KOPT-K1 (cell line): ENCODE results near the gene RAB4A.
A peak's percentile ranks its signal among the peaks of the same experiment; 100 is the strongest.

Source experiments
- H3K27ac ChIP-seq: fragments of 200-600 bp; sonication (generic); 2 replicates; pipeline ENCODE4 v1.5.1; 2016; ENCODE audit warnings: antibody characterized with exemption, mild to moderate bottlenecking, low read depth, low read length; ENCODE audit not compliant: poor library complexity, severe bottlenecking
- H3K36me3 ChIP-seq: fragments of 200-600 bp; sonication (generic); 2 replicates; pipeline ENCODE4 v1.5.1; 2017; ENCODE audit warnings: antibody characterized with exemption, mild to moderate bottlenecking, low read length, moderate library complexity; ENCODE audit not compliant: insufficient read depth
- H3K9me3 ChIP-seq: fragments of 200-600 bp; sonication (generic); 2 replicates; pipeline ENCODE4 v1.5.1; 2017; ENCODE audit warnings: antibody characterized with exemption, low read length, mild to moderate bottlenecking; ENCODE audit not compliant: insufficient read depth, poor library complexity, severe bottlenecking

Gene RAB4A

DNA sequence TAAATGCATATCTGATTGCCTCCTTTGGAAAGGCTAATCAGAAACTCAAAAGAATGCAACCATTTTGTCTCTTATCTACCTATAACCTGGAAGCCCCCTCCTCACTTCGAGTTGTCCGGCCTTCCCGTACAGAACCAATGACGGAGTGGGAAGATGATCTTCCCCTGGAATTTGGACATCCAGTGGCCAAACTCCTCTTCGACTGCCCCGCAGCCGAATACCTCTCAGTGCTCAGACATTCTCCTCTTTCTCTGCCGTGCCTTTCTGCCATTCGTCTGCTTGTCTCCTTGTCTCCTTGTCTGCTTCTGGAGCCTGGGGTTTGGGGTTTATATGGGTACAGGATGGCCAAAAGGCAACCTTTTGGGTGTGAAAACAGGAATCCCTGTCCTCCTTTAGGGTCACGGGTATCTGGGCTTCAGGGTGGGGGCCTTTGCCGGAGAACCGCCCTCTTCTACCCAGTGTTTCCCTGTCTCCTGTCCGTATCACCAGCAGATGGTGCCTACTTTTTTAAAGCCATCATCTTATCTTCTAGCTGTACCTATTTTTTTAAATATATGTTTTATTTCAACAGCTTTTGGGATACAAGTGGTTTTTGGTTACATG lies 35.9 kb upstream of the RAB4A start:
- Histone ChIP-seq H3K36me3 (no peaks in the 10 kb centered on the region), H3K27ac (no peak overlapping the region)

DNA sequence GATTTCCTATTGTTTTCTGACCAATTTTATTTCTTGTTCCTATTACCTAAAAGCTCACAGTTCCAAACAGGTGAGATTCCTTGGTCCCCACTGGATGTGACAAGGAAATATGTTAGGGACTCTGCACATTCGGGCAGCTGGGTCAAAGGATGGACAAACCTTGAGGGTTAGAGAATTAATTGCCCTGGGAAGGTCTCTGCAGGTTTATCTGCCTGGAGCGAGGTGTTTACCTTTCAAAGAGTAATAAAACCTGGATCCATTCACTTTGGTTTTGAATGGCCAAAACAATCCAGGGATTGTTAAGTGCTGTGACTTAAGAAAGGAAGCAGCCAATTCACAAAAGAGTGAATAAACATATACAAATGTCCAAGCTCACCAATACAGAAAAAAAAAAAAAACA lies 33.6 kb upstream of the RAB4A start:
- no peaks in the 10 kb centered on the region for H3K36me3 ChIP-seq
- H3K27ac ChIP-seq: no peak overlapping the region
- H3K9me3 ChIP-seq: no peaks in the 10 kb centered on the region

More for the DNA sequence above, 35.9 kb upstream of the RAB4A start:
- H3K9me3 ChIP-seq: no peaks in the 10 kb centered on the region

DNA sequence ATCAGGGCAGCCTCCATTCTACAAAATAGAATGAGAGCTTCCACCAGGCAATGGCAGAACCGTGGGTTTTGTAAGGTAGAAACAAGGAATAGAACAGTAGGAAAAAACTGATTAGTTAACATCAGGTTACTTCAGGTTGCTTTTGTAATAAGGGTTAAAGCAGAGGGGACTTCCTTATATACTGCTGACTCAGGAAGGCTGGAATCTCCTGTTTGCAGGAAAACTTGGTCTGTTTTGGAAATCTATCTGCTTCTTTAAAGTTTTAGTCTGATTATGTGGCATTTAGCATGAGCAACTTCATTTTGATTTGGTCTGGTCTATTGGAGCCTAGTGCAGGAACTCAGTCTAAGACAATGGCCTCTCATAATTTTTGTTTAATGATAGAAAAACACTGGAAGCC lies 32.7 kb upstream of the RAB4A start:
- no peaks in the 10 kb centered on the region for H3K36me3 ChIP-seq
- H3K9me3 ChIP-seq: peaks cover 2% of the 10 kb centered on the region
- H3K27ac ChIP-seq: no peak overlapping the region

DNA sequence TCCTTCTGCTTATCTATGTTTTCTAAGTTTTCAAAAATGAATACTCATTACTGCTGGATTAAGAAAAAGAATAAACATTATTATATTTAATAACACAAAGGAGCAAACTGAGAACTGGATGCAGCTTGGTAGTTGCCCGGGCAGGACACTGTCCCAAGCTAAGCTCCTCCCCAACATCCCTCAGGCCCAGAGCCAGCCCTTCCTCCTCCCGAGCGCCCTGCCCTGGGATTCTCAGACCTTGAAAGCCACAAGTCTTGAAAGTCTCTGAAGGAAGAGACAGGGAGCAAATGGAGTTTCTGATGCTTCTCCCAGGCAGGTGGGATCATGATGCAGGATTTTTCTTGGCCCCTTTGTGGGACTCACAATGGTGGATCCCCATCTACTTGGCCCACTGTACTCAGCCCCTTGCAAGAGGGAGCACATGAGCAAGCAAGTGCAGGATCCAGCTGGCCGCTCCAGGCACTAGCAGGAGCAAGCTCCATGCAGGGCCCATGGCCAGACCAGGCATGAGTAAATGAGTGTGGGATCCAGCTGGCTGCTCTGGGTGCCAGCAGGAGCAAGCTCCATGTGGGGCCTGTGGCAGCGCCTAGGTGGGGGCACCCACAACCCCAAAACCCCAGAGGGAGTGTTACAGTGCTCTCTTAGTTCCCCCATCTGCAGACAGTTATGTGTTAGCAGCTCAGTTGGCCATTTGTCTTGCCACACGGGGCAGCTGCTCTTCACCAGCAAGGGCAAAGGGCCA lies 32.1 kb upstream of the RAB4A start:
- Histone ChIP-seq H3K27ac (no peak overlapping the region), H3K36me3 (no peaks in the 10 kb centered on the region), H3K9me3 (peaks cover 8% of the 10 kb centered on the region)

DNA sequence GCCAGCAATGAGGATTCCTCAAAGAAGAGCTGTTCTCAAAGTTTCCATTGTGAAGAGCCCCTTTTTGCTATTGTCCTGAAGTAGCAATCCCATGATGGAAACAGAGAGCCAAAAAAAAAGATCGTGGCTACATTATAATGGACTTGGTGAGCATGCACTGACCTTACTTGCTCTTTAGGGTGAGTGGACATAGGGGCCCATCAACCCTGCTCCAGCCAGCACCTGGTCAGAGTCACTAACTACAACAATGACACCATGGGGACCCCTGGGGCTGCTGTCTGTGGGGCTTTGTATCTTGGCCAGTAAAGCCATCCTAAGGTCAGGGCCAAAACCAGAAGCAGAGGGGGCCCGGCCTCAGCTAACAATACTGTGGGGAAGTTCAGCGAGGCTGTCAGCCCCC lies 30.4 kb upstream of the RAB4A start:
- Histone ChIP-seq H3K27ac (no peak overlapping the region), H3K9me3 (peaks cover 16% of the 10 kb centered on the region), H3K36me3 (no peaks in the 10 kb centered on the region)

DNA sequence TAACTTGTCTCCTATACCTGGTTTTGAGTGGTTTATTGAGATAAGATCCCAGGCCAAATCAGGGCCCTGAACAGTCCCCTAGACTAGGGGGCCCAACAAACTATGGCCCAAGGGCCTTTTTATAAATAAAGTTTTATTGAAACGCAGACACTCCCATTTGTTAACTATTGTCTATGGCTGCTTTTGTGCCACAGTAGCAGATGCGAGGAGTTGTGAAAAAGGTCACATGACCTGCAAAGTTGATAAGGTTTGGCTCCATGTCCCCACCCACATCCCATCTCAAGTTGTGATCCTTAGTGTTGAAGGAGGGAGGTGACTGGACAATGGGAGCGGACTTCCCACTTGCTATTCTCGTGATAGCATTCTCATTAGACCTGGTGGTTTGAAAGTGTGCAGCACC lies 29.5 kb upstream of the RAB4A start:
- Histone ChIP-seq H3K27ac (no peak overlapping the region), H3K9me3 (peaks cover 16% of the 10 kb centered on the region), H3K36me3 (no peaks in the 10 kb centered on the region)

DNA sequence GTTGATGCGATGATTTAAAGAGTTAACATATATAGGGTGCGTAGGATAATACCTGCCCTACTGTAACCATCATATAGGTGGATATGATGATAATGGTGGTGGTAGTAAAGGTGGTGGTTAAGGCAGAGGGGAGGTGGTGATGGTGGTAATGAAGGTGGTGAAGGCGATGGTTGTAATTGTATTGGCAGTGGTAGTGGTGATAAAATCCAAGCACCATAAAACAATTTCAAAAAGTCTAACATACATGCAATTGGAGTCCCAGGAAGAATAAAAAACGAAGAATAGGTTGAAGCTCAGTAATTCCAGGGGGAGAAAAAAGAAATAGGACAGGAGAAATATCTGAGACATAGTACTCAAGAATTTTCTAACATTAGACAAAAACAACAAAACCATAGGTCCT lies 27.3 kb upstream of the RAB4A start:
- H3K27ac ChIP-seq: no peak overlapping the region
- H3K9me3 ChIP-seq: peaks cover 16% of the 10 kb centered on the region
- no peaks in the 10 kb centered on the region for H3K36me3 ChIP-seq

DNA sequence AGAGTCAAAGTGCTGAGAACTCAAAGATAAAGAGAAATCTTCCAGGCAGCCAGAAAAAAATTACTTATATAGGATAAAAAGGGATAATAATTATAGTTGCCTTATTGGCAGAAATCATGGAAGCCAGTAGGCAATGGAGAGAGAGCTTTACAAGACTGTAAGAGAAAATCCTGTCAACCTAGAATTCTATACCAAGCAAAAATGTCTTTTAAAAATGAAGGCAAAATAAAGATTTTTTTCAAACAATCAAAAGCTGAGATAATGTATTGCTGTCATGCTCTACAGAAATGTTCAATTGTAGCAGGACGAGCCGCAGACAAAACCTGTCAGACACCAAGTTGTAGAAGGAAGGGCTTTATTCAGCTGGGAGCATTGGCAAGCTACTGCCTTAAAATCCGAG lies 26.8 kb upstream of the RAB4A start:
- peaks cover 16% of the 10 kb centered on the region for H3K9me3 ChIP-seq
- no peak overlapping the region for H3K27ac ChIP-seq
- no peaks in the 10 kb centered on the region for H3K36me3 ChIP-seq

DNA sequence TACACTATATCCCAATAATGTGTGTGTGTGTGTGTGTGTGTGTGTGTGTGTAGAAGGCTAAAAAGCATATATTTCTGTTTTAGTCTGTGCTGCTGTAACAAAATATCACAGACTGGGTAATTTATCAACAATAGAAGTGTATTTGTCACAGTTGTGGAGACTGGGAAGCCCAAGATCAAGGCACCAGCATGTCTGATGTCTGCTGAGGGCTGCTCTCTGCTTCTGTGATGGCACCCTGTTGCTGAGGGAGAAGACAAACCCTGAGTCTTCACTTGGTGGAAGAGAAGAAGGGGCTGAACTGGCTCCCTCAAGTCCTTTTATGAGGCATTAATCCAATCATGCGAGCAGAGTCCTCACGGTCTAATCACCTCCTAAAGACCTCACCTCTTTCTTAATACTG lies 23.0 kb upstream of the RAB4A start:
- Histone ChIP-seq H3K9me3 (peaks cover 16% of the 10 kb centered on the region), H3K36me3 (no peaks in the 10 kb centered on the region), H3K27ac (no peak overlapping the region)

DNA sequence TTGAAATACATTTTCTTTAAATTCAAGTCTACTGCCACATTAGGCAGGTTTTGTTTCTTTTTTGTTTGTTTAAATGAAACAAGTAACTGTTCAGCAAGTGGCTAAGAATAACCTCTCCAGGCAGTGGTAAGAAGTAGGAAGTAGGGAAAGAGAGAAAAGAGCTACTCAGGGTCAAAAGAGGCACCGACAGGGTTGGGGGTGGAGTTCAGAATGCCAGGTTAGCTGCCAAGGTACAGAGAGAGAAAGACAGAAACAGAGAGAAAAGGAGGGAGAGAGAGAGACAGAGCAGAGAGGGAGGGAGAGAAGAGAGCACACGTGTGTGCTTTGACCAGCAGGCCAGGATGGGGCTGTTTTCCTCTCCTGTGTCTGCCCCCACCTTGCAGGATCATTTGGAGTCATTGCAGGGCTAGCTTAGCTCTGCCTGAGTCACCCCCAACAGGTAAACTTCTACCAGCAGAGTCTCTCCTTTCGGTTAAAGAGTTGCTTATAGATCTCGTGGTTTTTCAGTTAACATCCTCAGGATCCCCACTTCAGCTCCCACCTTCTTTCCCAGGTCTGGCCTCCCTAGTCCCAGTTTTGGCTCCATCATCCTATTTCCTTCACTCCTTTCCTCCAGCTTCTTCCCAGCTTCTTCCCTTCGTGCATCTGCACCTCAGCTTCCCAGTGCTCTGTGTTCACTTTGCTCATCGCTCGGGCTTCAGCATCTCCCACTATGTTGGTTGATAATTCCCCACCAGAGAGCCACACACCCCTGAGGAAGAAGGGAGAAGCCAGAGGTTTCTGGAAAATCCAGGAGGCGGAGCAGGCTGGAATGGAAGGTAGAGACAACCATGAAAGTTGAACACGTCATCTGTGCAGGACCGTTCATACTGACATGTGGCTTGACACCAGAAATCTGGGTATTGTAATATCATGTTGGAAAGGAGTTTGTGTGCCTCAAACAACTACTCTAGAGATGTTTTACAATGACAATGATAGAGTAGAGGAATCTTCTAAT lies 21.8 kb upstream of the RAB4A start:
- peaks cover 4% of the 10 kb centered on the region for H3K9me3 ChIP-seq
- H3K36me3 ChIP-seq: no peaks in the 10 kb centered on the region
- H3K27ac ChIP-seq: peak overlapping the region; percentile 15

DNA sequence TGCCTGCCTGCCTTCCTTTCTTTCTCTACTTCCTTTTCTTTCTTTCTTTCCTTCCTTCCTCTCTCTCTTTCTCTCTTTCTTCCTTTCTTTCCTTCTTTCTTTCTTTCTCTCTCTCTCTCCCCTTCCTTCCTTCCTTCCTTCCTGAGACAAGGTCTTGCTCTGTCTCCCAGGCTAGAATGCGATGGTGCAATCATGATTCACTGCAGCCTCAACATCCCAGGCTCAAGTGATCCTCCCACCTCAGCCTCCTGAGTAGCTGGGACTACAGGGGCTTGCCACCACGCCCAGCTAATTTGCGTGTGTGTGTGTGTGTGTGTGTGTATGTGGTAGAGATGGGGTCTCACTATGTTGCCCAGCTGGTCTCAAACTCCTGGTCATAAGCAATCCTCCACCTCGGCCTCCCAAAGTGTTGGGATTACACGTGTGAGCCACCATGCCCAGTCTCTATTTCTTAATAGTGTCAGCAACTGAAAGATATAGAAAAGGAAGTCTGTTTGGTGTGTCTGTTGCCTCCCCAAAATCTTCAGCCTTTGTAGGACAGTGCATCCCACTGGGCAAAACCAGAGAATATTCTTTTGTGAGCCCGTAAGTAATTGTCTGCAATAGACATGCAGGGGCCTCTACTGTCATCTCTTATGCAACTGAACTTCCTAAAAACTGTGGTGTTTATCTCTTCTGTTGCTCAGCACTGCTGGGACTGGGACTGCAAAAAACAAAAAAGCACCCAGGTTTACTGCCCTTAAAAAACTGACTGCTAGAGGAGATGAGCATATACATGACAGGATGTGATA lies 20.9 kb upstream of the RAB4A start:
- H3K27ac ChIP-seq: no peak overlapping the region
- no peaks in the 10 kb centered on the region for H3K36me3 ChIP-seq
- H3K9me3 ChIP-seq: no peaks in the 10 kb centered on the region

DNA sequence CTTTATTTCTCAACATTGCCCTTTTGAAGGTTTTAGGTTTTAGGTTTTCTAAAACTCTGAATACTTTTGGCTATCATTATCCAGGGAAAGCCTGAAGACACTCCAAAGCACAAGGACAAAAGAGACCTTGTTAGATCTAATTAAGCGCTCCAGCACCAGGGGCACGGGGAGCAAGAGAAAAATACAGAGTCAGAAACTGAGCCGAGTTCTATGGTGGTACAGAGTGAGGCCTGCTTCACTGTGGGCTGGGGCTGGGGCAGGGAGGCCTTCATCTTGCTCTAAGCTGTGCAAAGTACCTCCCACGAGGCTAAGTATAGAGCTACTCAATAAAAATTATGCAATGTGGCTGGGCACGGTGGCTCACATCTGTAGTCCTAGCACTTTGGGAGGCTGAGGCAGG lies 19.7 kb upstream of the RAB4A start:
- Histone ChIP-seq H3K36me3 (no peaks in the 10 kb centered on the region), H3K9me3 (no peaks in the 10 kb centered on the region)

DNA sequence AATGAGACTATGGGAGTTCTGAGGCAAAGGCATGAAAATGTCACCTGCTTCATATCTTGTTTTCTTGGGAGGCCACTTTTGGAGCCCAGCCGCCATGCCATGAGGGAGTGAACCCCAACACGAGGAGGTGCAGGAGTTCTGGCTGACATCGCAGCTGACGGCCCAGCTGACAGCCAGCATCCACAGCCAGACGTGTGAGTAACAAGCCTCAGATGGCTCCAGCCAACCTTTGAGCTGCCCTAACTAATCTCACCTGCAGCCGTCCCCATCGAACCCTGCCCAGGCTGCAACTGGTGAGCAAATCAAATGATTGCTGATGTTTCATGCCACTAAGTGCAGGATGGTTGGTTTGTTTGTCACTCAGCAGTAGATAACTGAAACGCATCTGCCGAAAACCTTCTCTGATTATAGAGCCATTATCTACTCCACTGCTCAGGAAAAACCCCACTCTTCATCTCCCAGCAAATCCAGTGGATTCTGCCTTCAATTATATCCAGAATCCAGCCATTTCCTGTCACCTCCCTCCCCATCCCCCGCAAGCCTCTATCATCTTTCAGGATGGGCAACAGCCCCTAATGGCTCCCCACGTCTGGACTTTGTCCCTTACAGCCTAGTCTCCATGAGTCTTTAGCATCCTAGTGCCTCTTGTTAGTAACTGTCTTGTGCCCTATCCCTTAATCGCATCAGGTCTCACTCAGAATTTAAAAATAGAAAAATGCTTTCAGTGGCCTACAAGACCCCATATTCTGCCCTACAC lies 18.5 kb upstream of the RAB4A start:
- Histone ChIP-seq H3K27ac (peak overlapping the region; percentile 64), H3K36me3 (no peaks in the 10 kb centered on the region), H3K9me3 (no peaks in the 10 kb centered on the region)

More for the DNA sequence above, 19.7 kb upstream of the RAB4A start:
- H3K27ac ChIP-seq: no peak overlapping the region
